Karpas-422 (cell line): ENCODE data around the gene FAM185A. TPM values are rescaled to one million over a fixed set of nuclear protein-coding genes. Genes with fewer than 3 reads are reported as not detected.
"Not testable (repeated sequence)": the region's sequence is repeated elsewhere in the genome, so short reads cannot be mapped to it uniquely, and the experiment has no call there.

Source experiments
- DNase-seq: peaks from one replicate; pipeline ENCODE4 v3.0.0-alpha.2; 2015
- H2AFZ ChIP-seq: fragments of 200-600 bp; sonication (generic); 2 replicates; pipeline ENCODE4 v1.6.1; 2014; ENCODE audit warnings: antibody characterized with exemption, low read length, mixed read lengths
- H3K27ac ChIP-seq: fragments of 200-600 bp; sonication (generic); 2 replicates; pipeline ENCODE4 v1.5.1; 2014; ENCODE audit warnings: mild to moderate bottlenecking, low read length, moderate library complexity
- H3K27me3 ChIP-seq: fragments of 200-600 bp; sonication (generic); 2 replicates; pipeline ENCODE4 v1.6.1; 2014; ENCODE audit warnings: low read length, mixed read lengths
- H3K36me3 ChIP-seq: fragments of 200-600 bp; sonication (generic); 2 replicates; pipeline ENCODE4 v1.6.1; 2014; ENCODE audit warnings: low read length, mixed read lengths; ENCODE audit not compliant: insufficient read depth
- H3K4me1 ChIP-seq: fragments of 200-600 bp; sonication (generic); 2 replicates; pipeline ENCODE4 v1.6.1; 2014; ENCODE audit warnings: mild to moderate bottlenecking, low read length, mixed read lengths
- H3K4me2 ChIP-seq: fragments of 200-600 bp; sonication (generic); 2 replicates; pipeline ENCODE4 v1.6.1; 2014; ENCODE audit warnings: low read length, low read depth, mild to moderate bottlenecking; ENCODE audit not compliant: poor library complexity, severe bottlenecking
- H3K4me3 ChIP-seq: fragments of 200-600 bp; sonication (generic); 2 replicates; pipeline ENCODE4 v1.5.1; 2014; ENCODE audit warnings: mild to moderate bottlenecking, antibody characterized with exemption, low read length, mixed read lengths
- H3K79me2 ChIP-seq: fragments of 200-600 bp; sonication (generic); 2 replicates; pipeline ENCODE4 v1.6.1; 2014; ENCODE audit warnings: mild to moderate bottlenecking, low read length, mixed read lengths
- H3K9ac ChIP-seq: fragments of 200-600 bp; sonication (generic); 2 replicates; pipeline ENCODE4 v1.6.0; 2014; ENCODE audit warnings: low read length
- H3K9me2 ChIP-seq: fragments of 200-600 bp; sonication (generic), shearing (Covaris generic); replicated peaks from 2 replicates; pipeline ENCODE4 v1.6.0; 2014; ENCODE audit warnings: mild to moderate bottlenecking, low read length, moderate library complexity; ENCODE audit not compliant: insufficient read depth
- H3K9me3 ChIP-seq: fragments of 300-700, 200-600 bp; sonication (generic); 2 replicates; pipeline ENCODE4 v1.6.1; 2014; ENCODE audit warnings: low read length, mixed read lengths
- H4K20me1 ChIP-seq: fragments of 200-600 bp; sonication (generic); 2 replicates; pipeline ENCODE4 v1.6.1; 2014; ENCODE audit warnings: mild to moderate bottlenecking, antibody characterized with exemption, low read length, low read depth; ENCODE audit not compliant: insufficient read depth
- total RNA-seq: library from RNA; depleted of rRNA; stranded (reverse); fragments of >200 nt; shearing (Covaris generic); gene quantifications from 2 replicates; pipeline ENCODE4 v1.2.3, GENCODE V29; 2014; ENCODE audit warnings: low replicate concordance

Gene FAM185A
- total RNA-seq, 1 experiment from 2014 or later: 3.5 TPM

GRCh38 chr7:102763295-102763905 lies 14.6 kb downstream of the FAM185A start:
- H3K4me3 ChIP-seq, H3K4me2 ChIP-seq, H4K20me1 ChIP-seq, H3K27me3 ChIP-seq, H3K36me3 ChIP-seq, H3K9me3 ChIP-seq, H3K9me2 ChIP-seq, H2AFZ ChIP-seq, H3K4me1 ChIP-seq, H3K27ac ChIP-seq, H3K9ac ChIP-seq, H3K79me2 ChIP-seq, DNase-seq: not testable (repeated sequence)

- not testable (repeated sequence) for H3K79me2 ChIP-seq, H3K27me3 ChIP-seq, H3K4me1 ChIP-seq, H4K20me1 ChIP-seq, H3K4me3 ChIP-seq, H3K4me2 ChIP-seq, DNase-seq, H2AFZ ChIP-seq, H3K9me2 ChIP-seq, H3K9ac ChIP-seq, H3K9me3 ChIP-seq, H3K36me3 ChIP-seq, H3K27ac ChIP-seq
These were observed 20.9 kb downstream of the FAM185A start for GRCh38 chr7:102769657-102770192.

- H2AFZ ChIP-seq, H3K9ac ChIP-seq, H3K36me3 ChIP-seq, H3K79me2 ChIP-seq, H3K4me3 ChIP-seq, H3K27ac ChIP-seq, H3K9me3 ChIP-seq, H4K20me1 ChIP-seq, H3K4me2 ChIP-seq, H3K4me1 ChIP-seq, H3K27me3 ChIP-seq, H3K9me2 ChIP-seq, DNase-seq: not testable (repeated sequence)
These were observed 21.7 kb downstream of the FAM185A start for GRCh38 chr7:102770467-102770866.

- DNase-seq, H4K20me1 ChIP-seq, H3K27ac ChIP-seq, H3K79me2 ChIP-seq, H3K9me3 ChIP-seq, H3K4me2 ChIP-seq, H3K9ac ChIP-seq, H3K4me1 ChIP-seq, H3K36me3 ChIP-seq, H2AFZ ChIP-seq, H3K4me3 ChIP-seq, H3K9me2 ChIP-seq, H3K27me3 ChIP-seq: not testable (repeated sequence)
These were observed 27.4 kb downstream of the FAM185A start for GRCh38 chr7:102776217-102776616.

GRCh38 chr7:102778663-102779062 lies 29.9 kb downstream of the FAM185A start:
- not testable (repeated sequence) for H3K4me2 ChIP-seq, H2AFZ ChIP-seq, H3K9me2 ChIP-seq, H3K9ac ChIP-seq, H3K9me3 ChIP-seq, H3K4me3 ChIP-seq, H3K36me3 ChIP-seq, H3K27me3 ChIP-seq, DNase-seq, H3K79me2 ChIP-seq, H3K27ac ChIP-seq, H3K4me1 ChIP-seq, H4K20me1 ChIP-seq

GRCh38 chr7:102780926-102781325 lies 32.1 kb downstream of the FAM185A start:
- H4K20me1 ChIP-seq, H3K9me3 ChIP-seq, H3K9ac ChIP-seq, H3K79me2 ChIP-seq, DNase-seq, H3K9me2 ChIP-seq, H3K27me3 ChIP-seq, H3K4me1 ChIP-seq, H3K27ac ChIP-seq, H3K4me3 ChIP-seq, H2AFZ ChIP-seq, H3K4me2 ChIP-seq, H3K36me3 ChIP-seq: not testable (repeated sequence)

- H3K79me2 ChIP-seq, H3K9me3 ChIP-seq, DNase-seq, H3K27ac ChIP-seq, H2AFZ ChIP-seq, H3K4me3 ChIP-seq, H3K9me2 ChIP-seq, H4K20me1 ChIP-seq, H3K36me3 ChIP-seq, H3K9ac ChIP-seq, H3K27me3 ChIP-seq, H3K4me2 ChIP-seq, H3K4me1 ChIP-seq: not testable (repeated sequence)
These were observed 40.0 kb downstream of the FAM185A start for GRCh38 chr7:102788770-102789169.

- not testable (repeated sequence) for H2AFZ ChIP-seq, H3K9me2 ChIP-seq, H3K9me3 ChIP-seq, H3K9ac ChIP-seq, H3K79me2 ChIP-seq, H3K4me3 ChIP-seq, DNase-seq, H3K4me1 ChIP-seq, H4K20me1 ChIP-seq, H3K27ac ChIP-seq, H3K4me2 ChIP-seq, H3K36me3 ChIP-seq, H3K27me3 ChIP-seq
These were observed 41.7 kb downstream of the FAM185A start for GRCh38 chr7:102790364-102791100.
